BE2C (cell line): ENCODE data around the gene ADAMTS15.

Experiments used
- DNase-seq: peaks from one replicate; pipeline ENCODE4 v3.0.0-alpha.2; 2020
- H3K27me3 ChIP-seq: fragments of 250-450 bp; sonication (Bioruptor Pico); 2 replicates; pipeline ENCODE4 v1.5.1; 2020; ENCODE audit warnings: mild to moderate bottlenecking
- H3K36me3 ChIP-seq: fragments of 250-450 bp; sonication (Bioruptor Pico); 2 replicates; pipeline ENCODE4 v1.5.1; 2020; ENCODE audit warnings: mild to moderate bottlenecking
- H3K4me1 ChIP-seq: fragments of 250-450 bp; sonication (Bioruptor Pico); 2 replicates; pipeline ENCODE4 v1.5.1; 2020
- H3K4me3 ChIP-seq: 2 replicates; pipeline ENCODE4 v1.5.1; 2011; ENCODE audit warnings: low read depth, low read length
- H3K9me3 ChIP-seq: fragments of 250-450 bp; sonication (Bioruptor Pico); 2 replicates; pipeline ENCODE4 v1.5.1; 2020
- TF ChIP-seq, protein P1 (sequence below): IDR thresholded peaks from 2 replicates; pipeline ENCODE4 v1.5.1; 2012; ENCODE audit warnings: mild to moderate bottlenecking, low read depth, low read length

Gene ADAMTS15

DNA sequence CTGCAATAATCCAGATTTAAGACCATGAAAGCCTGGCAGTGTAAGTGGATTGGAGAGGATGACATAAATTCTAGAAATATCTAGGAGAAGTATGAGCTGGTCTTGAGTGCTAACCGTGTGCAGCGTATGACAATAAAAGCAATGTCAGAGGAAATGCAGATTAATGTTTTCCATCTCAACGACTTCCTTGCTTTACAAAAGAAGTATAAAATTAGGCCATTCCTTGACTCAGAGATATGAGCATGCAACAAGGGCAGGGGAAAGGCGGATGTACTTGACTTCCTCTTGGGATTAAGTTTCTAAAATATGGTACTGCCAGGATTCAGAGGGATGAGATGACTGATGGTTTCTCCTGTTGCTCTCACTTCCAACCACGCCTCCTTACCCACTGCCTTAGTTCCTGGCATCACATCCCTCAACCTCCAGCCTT lies 32.3 kb downstream of the ADAMTS15 start:
- no peak overlapping the region for H3K4me3 ChIP-seq
- no peaks in the 10 kb centered on the region for H3K36me3 ChIP-seq
- no peak for DNase-seq
- peaks cover 10% of the 10 kb centered on the region; the same call in 1 of the 2 replicates for H3K4me1 ChIP-seq
- H3K27me3 ChIP-seq = no peaks in the 10 kb centered on the region
- no peaks in the 10 kb centered on the region for H3K9me3 ChIP-seq
- TF ChIP-seq, protein P1, sequence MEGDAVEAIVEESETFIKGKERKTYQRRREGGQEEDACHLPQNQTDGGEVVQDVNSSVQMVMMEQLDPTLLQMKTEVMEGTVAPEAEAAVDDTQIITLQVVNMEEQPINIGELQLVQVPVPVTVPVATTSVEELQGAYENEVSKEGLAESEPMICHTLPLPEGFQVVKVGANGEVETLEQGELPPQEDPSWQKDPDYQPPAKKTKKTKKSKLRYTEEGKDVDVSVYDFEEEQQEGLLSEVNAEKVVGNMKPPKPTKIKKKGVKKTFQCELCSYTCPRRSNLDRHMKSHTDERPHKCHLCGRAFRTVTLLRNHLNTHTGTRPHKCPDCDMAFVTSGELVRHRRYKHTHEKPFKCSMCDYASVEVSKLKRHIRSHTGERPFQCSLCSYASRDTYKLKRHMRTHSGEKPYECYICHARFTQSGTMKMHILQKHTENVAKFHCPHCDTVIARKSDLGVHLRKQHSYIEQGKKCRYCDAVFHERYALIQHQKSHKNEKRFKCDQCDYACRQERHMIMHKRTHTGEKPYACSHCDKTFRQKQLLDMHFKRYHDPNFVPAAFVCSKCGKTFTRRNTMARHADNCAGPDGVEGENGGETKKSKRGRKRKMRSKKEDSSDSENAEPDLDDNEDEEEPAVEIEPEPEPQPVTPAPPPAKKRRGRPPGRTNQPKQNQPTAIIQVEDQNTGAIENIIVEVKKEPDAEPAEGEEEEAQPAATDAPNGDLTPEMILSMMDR = no peak

DNA sequence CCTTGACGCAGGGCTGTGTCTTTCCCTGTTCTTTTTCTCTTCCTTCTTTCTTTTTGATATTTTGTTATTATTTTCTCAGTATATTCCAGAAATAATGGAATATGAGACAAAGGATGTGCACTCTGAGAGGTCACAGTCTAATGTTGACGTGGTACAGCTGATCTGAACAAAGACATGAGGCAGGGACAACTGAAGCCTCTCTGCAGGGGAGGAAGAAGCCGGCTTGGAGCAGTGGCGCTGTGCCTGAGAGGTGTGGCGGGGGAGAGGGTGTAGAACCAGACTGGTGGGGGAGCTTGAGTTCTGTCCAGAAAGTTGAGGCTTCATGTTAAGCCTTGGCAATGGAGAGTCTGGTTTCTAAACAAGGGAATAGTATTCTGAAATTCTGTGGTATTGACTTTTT lies 34.7 kb downstream of the ADAMTS15 start:
- no peaks in the 10 kb centered on the region for H3K9me3 ChIP-seq
- TF ChIP-seq, protein P1 = no peak
- H3K4me3 ChIP-seq = no peak overlapping the region
- H3K4me1 ChIP-seq = peaks cover 9% of the 10 kb centered on the region; the same call in 1 of the 2 replicates
- DNase-seq = no peak
- no peaks in the 10 kb centered on the region for H3K36me3 ChIP-seq
- no peaks in the 10 kb centered on the region for H3K27me3 ChIP-seq

DNA sequence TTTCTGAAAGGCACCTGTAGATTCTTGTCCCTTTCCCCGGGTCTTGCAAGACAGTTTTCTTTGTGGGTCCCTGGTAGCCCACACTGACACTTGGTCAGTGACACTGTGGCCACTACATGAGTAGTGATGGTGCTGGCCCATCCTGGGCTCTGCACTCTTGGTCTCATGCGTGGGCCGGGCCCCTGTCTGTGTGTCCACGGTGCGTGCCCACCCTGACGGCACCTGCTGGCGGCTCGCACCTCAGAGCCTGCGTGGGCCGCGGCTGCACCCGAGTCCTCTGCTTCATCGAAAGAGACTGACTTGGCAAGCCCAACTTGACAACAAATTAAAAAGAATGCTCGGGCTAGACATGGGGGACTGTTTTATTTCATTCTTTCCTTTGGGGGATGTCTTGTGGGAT lies 37.5 kb downstream of the ADAMTS15 start:
- Histone ChIP-seq H3K27me3 (no peaks in the 10 kb centered on the region), H3K36me3 (no peaks in the 10 kb centered on the region), H3K4me1 (no peaks in the 10 kb centered on the region), H3K4me3 (no peak overlapping the region), H3K9me3 (no peaks in the 10 kb centered on the region)
- DNase-seq = no peak
- TF ChIP-seq, protein P1 = no peak

DNA sequence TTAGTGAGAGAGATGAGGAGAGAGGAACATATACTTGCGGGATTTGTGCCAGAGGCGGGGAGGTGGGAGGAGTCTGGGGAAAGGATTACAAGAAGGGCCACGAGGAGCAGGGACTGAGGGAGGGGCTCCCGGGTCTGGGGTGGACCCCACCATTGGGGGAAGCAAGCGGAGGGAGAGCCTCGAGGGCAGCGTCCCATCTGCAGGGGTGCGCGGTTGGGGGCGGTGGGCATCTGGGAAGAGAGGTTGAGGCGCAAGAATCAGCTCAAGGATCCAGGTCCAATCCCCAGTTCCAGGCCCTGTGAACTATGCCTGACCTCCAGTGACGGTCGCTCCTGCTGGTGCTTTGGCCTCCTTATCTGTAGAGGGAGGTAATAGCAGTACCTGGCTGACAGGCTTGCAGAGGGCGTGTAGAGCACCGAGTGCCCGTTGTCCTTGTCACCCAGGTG lies 38.0 kb downstream of the ADAMTS15 start:
- no peak for DNase-seq
- H3K36me3 ChIP-seq = no peaks in the 10 kb centered on the region
- TF ChIP-seq, protein P1 = no peak
- no peak overlapping the region for H3K4me3 ChIP-seq
- H3K9me3 ChIP-seq = no peaks in the 10 kb centered on the region
- H3K4me1 ChIP-seq = no peaks in the 10 kb centered on the region
- H3K27me3 ChIP-seq = no peaks in the 10 kb centered on the region

DNA sequence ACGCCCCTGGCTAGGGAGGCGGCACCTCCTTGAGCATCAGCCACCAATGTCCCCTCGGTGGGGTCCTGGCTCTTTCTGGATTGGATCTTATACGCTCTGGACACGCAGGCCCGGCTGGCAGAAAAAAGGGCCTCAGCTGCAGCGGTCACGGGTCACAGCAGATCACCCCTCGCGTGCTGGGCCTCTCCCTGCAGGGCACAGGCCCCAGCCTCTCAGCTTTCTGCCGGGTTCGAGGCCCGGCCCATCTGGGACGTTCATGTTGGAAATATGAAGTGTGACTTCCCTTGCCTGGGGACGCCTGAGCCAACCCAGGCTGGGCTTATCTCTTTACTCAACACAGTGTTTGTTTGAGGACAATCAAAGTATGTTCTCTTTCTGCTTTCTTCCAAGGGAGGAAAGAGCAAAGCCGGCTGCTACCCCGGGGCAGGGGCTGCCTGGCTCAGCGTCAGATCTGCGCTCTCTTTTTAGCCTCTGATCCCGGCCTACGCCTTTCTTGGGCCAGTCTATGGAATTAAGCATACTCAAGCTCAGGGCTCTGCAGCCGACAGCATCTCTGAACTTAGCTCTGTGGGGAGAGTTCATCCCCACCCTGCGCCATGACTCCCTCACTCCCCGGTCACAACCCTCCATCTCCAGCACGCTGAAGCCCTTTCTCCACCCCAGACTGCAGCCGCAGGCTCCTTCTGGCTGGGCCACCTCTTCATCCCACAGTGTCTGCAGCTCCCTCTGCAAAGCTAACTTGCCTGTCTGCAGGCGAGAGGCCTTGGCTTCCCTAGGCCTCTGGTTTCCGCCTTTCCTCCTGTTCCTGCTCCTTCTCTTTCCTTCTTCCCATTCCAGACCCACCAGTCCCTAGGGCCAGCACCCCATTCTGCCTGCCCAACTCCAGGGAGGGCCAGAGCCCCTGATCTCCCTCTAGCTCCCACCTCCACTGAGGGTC lies 38.8 kb downstream of the ADAMTS15 start:
- no peaks in the 10 kb centered on the region for H3K36me3 ChIP-seq
- H3K27me3 ChIP-seq = no peaks in the 10 kb centered on the region
- no peaks in the 10 kb centered on the region for H3K9me3 ChIP-seq
- TF ChIP-seq, protein P1 = no peak
- no peaks in the 10 kb centered on the region for H3K4me1 ChIP-seq
- no peak for DNase-seq
- H3K4me3 ChIP-seq = no peak overlapping the region
